ENCODE results near the gene TMEM109.
A peak's percentile ranks its signal among the peaks of the same experiment; 100 is the strongest.
"Not testable (repeated sequence)": the region's sequence is repeated elsewhere in the genome, so short reads cannot be mapped to it uniquely, and the experiment has no call there.

TMEM109 gene

GRCh38 chr11:60878245-60879101, 35.5 kb upstream of the TMEM109 start:
- no peak for DNase-seq (ENCODE audit: low spot score)

GRCh38 chr11:60879104-60879503, 34.9 kb upstream of the TMEM109 start:
- no peak for DNase-seq (ENCODE audit: low spot score)

GRCh38 chr11:60879971-60880588, 33.9 kb upstream of the TMEM109 start:
- no peak for DNase-seq (ENCODE audit: low spot score)

GRCh38 chr11:60880643-60881282, 33.2 kb upstream of the TMEM109 start:
- no peak for DNase-seq (ENCODE audit: low spot score)

GRCh38 chr11:60887556-60887955, 26.4 kb upstream of the TMEM109 start:
- DNase-seq (ENCODE audit: low spot score) = no peak

- DNase-seq (ENCODE audit: low spot score) = no peak
Measured at GRCh38 chr11:60889869-60890311, 24.1 kb upstream of the TMEM109 start.

- DNase-seq (ENCODE audit: low spot score) = no peak
Measured at GRCh38 chr11:60890696-60891095, 23.3 kb upstream of the TMEM109 start.

GRCh38 chr11:60891103-60891741, 22.7 kb upstream of the TMEM109 start:
- DNase-seq (ENCODE audit: low spot score) = no peak

- no peak for DNase-seq (ENCODE audit: low spot score)
Measured at GRCh38 chr11:60895687-60896086, 18.3 kb upstream of the TMEM109 start.

- no peak for DNase-seq (ENCODE audit: low spot score)
Measured at GRCh38 chr11:60897496-60897895, 16.5 kb upstream of the TMEM109 start.

- peak; percentile 42 for DNase-seq (ENCODE audit: low spot score)
Measured at GRCh38 chr11:60899046-60899936, 14.7 kb upstream of the TMEM109 start.

GRCh38 chr11:60899977-60900376, 14.0 kb upstream of the TMEM109 start:
- no peak for DNase-seq (ENCODE audit: low spot score)

- no peak for DNase-seq (ENCODE audit: low spot score)
Measured at GRCh38 chr11:60900673-60901404, 13.1 kb upstream of the TMEM109 start.

GRCh38 chr11:60902625-60903024, 11.3 kb upstream of the TMEM109 start:
- DNase-seq (ENCODE audit: low spot score) = no peak

- DNase-seq (ENCODE audit: low spot score) = no peak
Measured at GRCh38 chr11:60905047-60905446, 8.9 kb upstream of the TMEM109 start.

GRCh38 chr11:60905551-60906113, 8.3 kb upstream of the TMEM109 start:
- no peak for DNase-seq (ENCODE audit: low spot score)

- peak; percentile 99 for DNase-seq (ENCODE audit: low spot score)
Measured at GRCh38 chr11:60906132-60906972, 7.6 kb upstream of the TMEM109 start, which contains the start of gene PRPF19. PRPF19 (minus strand) TSS chr11:60906585; CDS start chr11:60906382, 203 bp downstream.

- no peak for DNase-seq (ENCODE audit: low spot score)
Measured at GRCh38 chr11:60908803-60909202, 5.2 kb upstream of the TMEM109 start.

- DNase-seq (ENCODE audit: low spot score) = not testable (repeated sequence)
Measured at GRCh38 chr11:60909680-60910280, 4.2 kb upstream of the TMEM109 start.
